Prostate gland (tissue), 2 donors: ENCODE measurements around the gene GABARAPL2. TPM values are rescaled to one million over a fixed set of nuclear protein-coding genes. Genes with fewer than 3 reads are reported as not detected.

ENCODE experiments used
- DNase-seq: peaks from one replicate; pipeline ENCODE4 v3.0.0-alpha.2; 2019; ENCODE audit warnings: low spot score
- H3K27ac ChIP-seq, 2 donors: fragments of 200-600 bp; sonication (generic); 2 replicates each; pipeline ENCODE4 v1.5.1; 2017 to 2019
- H3K27me3 ChIP-seq: fragments of 200-600 bp; sonication (generic); replicated peaks from 2 replicates; pipeline ENCODE4 v1.5.1; 2019; ENCODE audit not compliant: insufficient read depth
- H3K36me3 ChIP-seq, 2 donors: fragments of 200-600 bp; sonication (generic); 1 replicate in 1 of 2; 2 replicates in 1 of 2; pipeline versions ENCODE4 v1.5.1 to v1.8.1; 2017 to 2019
- H3K4me1 ChIP-seq: fragments of 200-600 bp; sonication (generic); replicated peaks from 2 replicates; pipeline ENCODE4 v1.5.1; 2019
- H3K4me3 ChIP-seq, 2 donors: fragments of 200-600 bp; sonication (generic); 2 replicates each; pipeline ENCODE4 v1.5.1; 2017 to 2019
- H3K9me3 ChIP-seq: fragments of 200-600 bp; sonication (generic); 2 replicates; pipeline ENCODE4 v1.5.1; 2017
- POLR2A ChIP-seq: fragments of 450-650 bp; IDR thresholded peaks from one replicate; pipeline ENCODE4 v1.6.1; 2016; ENCODE audit warnings: antibody characterized with exemption, mild to moderate bottlenecking
- POLR2AphosphoS5 ChIP-seq: sonication (generic); formaldehyde crosslinking; IDR thresholded peaks from one replicate; pipeline ENCODE4 v1.6.1; 2017; ENCODE audit warnings: antibody characterized with exemption
- WGBS: methylation state at CpG from one replicate; pipeline ENCODE4 v1.1.5; 2018; 5-methylcytosine and 5-hydroxymethylcytosine counted together
- intact Hi-C: fragments of 100-400 bp; cut with DNase I; formaldehyde crosslinking; loops from one replicate; pipeline ENCODE4 v1.14.2; 2022
- total RNA-seq, 2 donors: library from RNA; depleted of rRNA; stranded (reverse); fragments of >200 nt; gene quantifications; one replicate each; pipeline ENCODE4 v1.1.0, GENCODE V29; 2016
- TF ChIP-seq, protein P1 (sequence below), 4 experiments: fragments of 200-600 bp in 2 of 4; fragments of 450-650 bp in 2 of 4; sonication (generic) in 2 of 4; IDR thresholded peaks; 1 replicate in 3 of 4; 2 replicates in 1 of 4; pipeline ENCODE4 v1.5.1; 2016 to 2019; ENCODE audit warnings: antibody characterized with exemption in 4 of 4, mild to moderate bottlenecking in 2 of 4, moderate library complexity in 2 of 4

The GABARAPL2 gene
- total RNA-seq, 2 donors from 2014 or later = 107 to 169 TPM

DNA sequence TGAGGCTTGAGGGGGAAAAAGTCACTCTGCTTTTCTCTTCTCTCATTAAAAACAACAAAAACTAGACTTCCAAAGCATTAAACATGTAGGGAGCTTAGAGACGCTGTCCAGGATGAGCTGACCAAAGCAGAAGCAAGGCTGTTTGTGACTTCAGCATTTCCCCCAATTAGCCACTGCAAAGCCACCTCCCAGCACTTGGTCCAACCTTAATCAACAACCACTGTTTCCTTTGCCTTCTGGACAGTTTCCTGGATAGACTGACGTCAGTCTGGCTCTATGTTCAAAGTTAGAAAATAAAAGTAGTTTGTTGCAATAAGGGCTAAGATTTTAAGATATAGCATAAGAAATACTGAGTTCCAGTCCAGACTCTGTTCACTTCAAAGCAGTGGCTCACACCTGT is 13.2 kb upstream of the GABARAPL2 start:
- intact Hi-C loops = no loop called here
- H3K27me3 ChIP-seq = no peaks in the 10 kb centered on the region
- WGBS = 86% methylated on average over 2 of the region's 2 CpGs
- no peak overlapping the region for H3K27ac ChIP-seq
- H3K4me3 ChIP-seq = no peak overlapping the region
- no peaks in the 10 kb centered on the region for H3K36me3 ChIP-seq
- DNase-seq = no peak
- no peaks in the 10 kb centered on the region for H3K4me1 ChIP-seq
- TF ChIP-seq, protein P1, sequence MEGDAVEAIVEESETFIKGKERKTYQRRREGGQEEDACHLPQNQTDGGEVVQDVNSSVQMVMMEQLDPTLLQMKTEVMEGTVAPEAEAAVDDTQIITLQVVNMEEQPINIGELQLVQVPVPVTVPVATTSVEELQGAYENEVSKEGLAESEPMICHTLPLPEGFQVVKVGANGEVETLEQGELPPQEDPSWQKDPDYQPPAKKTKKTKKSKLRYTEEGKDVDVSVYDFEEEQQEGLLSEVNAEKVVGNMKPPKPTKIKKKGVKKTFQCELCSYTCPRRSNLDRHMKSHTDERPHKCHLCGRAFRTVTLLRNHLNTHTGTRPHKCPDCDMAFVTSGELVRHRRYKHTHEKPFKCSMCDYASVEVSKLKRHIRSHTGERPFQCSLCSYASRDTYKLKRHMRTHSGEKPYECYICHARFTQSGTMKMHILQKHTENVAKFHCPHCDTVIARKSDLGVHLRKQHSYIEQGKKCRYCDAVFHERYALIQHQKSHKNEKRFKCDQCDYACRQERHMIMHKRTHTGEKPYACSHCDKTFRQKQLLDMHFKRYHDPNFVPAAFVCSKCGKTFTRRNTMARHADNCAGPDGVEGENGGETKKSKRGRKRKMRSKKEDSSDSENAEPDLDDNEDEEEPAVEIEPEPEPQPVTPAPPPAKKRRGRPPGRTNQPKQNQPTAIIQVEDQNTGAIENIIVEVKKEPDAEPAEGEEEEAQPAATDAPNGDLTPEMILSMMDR (IDR thresholded peaks at IDR 0.05) = no peak
- TF ChIP-seq POLR2A (no peak), POLR2AphosphoS5 (no peak)
- H3K9me3 ChIP-seq = no peaks in the 10 kb centered on the region

DNA sequence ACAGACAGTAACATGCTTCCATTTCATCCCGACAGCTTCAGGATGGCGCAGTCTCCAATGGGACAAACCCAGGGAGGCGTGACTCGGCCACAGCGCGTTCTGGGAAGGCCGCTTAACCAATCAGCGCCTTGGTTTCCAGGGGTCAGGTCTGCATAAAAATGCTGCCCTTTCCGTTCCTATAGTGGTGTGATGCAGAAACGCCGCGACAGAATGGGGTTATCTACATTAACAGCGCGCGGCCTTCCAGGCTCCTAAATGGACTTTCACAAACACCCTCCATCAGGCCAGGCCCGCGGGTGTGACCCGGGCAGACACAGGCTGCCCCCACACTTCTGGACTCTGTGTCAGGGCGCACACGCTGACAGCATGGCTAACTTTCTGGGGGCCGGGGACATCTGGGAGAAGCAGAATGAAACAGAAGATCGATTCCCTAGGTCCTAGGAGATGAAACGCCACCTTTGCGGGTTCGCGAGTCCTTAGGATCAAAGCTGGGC is 10.9 kb upstream of the GABARAPL2 start:
- H3K27ac ChIP-seq = peak overlapping the region; percentile 74 to 83
- peak overlapping the region; percentile 45 to 60 for H3K4me3 ChIP-seq
- no peaks in the 10 kb centered on the region for H3K9me3 ChIP-seq
- H3K36me3 ChIP-seq = no peaks in the 10 kb centered on the region
- DNase-seq = peak; percentile 73
- WGBS = 0% methylated on average over 26 of the region's 26 CpGs
- intact Hi-C loops = no loop called here
- TF ChIP-seq POLR2A (peak; percentile 30), POLR2AphosphoS5 (peak; percentile 55)
- TF ChIP-seq, protein P1 (IDR thresholded peaks at IDR 0.05) = no peak
- H3K4me1 ChIP-seq = no peaks in the 10 kb centered on the region
- no peaks in the 10 kb centered on the region for H3K27me3 ChIP-seq

DNA sequence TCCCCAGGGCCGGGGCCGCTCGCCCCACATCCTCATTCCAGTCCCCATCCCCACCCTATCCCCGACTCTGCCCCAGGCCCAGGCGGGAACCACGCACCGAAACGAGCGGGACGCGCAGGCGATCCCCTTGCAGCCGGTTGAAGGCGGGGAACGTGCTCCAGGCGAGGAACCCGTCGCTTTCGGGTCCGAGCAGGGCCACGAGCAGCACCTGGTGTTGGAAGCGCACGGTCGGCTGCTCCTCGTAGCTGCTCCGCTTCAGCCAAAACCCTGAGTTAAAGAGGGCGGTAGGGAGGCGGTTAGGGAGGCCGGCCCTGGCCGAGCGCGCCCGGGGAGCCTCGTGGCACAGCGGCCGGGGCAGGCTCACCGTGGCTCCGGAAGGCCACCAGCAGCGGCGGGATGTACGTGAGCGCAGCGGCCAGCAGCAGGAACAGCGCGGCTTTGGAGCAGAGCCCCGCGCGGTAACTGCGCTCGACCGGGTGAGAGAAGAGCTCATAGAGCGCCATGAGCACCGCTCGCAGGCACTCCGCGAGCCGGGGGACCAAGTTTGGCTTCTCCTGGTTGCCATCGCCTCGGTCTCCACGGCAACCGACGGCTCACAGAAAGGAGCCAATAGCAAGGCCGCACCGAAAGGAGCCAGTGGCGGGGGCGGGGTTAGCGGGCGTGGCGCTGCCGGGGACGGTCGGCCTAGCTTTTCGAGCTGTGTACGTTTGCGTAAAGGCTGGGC is 10.3 kb upstream of the GABARAPL2 start, which contains the start of gene TMEM231:
TSS of gene TMEM231 (minus strand) at position 546 of the 724 bp plus-strand sequence. CDS start at position 503, 43 bp downstream.
- Histone ChIP-seq H3K9me3 (no peaks in the 10 kb centered on the region), H3K4me3 (peak within 1 kb of the TSS; percentile 45 to 60), H3K36me3 (no peaks in the 10 kb centered on the region), H3K4me1 (no peaks in the 10 kb centered on the region), H3K27ac (peak within 1 kb of the TSS; percentile 74 to 83), H3K27me3 (no peaks in the 10 kb centered on the region)
- WGBS = 0% methylated on average over 72 of the region's 75 CpGs
- TF ChIP-seq, protein P1 (IDR thresholded peaks at IDR 0.05) = peak in 1 of 4 experiments; percentile 23
- TF ChIP-seq POLR2AphosphoS5 (peak; percentile 89), POLR2A (peak; percentile 52)
- intact Hi-C loops = no loop called here
- peak; percentile 98 for DNase-seq

DNA sequence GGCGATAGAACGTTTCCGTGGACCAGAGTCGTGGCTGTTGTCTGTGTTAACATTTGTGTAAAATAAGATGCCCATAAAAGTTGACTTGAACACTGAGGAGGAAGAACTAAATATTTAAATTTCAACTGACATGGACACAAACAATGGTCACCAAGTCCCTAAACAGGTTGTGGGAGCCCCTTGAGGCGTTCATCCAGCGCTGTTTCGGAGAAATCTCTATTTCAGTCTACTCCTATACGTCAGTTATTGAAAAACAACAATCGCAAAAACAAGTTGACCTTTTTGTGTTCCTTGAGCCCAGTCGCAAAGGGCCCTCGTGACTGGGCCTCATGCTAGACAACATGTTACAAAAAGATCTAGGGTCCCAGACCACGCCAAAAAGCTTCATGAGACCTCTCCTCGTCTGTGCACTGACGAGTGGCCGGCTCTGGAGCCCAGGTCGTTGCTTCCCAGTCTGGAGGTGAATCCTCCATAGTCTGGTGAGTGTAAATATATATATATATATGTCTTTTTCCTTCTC is 9.7 kb upstream of the GABARAPL2 start:
- no peak for DNase-seq
- TF ChIP-seq, protein P1 (IDR thresholded peaks at IDR 0.05) = no peak
- no peak for TF ChIP-seq POLR2AphosphoS5
- no peak for TF ChIP-seq POLR2A
- no peaks in the 10 kb centered on the region for H3K4me1 ChIP-seq
- H3K4me3 ChIP-seq = peak overlapping the region; percentile 45 to 60
- H3K9me3 ChIP-seq = no peaks in the 10 kb centered on the region
- WGBS = 39% methylated on average over 16 of the region's 16 CpGs
- H3K27me3 ChIP-seq = no peaks in the 10 kb centered on the region
- intact Hi-C loops = no loop called here
- H3K27ac ChIP-seq = peak overlapping the region; percentile 74 to 83
- no peaks in the 10 kb centered on the region for H3K36me3 ChIP-seq
